HL-60/S4 treated with phorbol 12-myristate 13-acetate at 8.2 ng/mL for 4 days and 3 days (cell line): ENCODE data around the gene SSH2.
"Not testable (repeated sequence)": the region's sequence is repeated elsewhere in the genome, so short reads cannot be mapped to it uniquely, and the experiment has no call there.

Experiments
- in situ Hi-C: fragments of 300-500 bp; cut with MboI; formaldehyde crosslinking; loops from 2 replicates; pipeline ENCODE4 v1.15.0; 2022; ENCODE audit warnings: low sequenced_read_pairs

The SSH2 gene

GRCh38 chr17:29931231-29931932 is 1.4 kb upstream of the SSH2 start:
- in situ Hi-C loops: loop anchor here (25.0 kb wide), 1 partner anchor 119 kb away; no protein-coding TSS in a partner anchor

GRCh38 chr17:29930409-29931010 is 482 bp upstream of the SSH2 start:
- in situ Hi-C loops: loop anchor here (25.0 kb wide), 1 partner anchor 118 kb away; no protein-coding TSS in a partner anchor

GRCh38 chr17:29929006-29929532 is 959 bp downstream of the SSH2 start:
- in situ Hi-C loops: loop anchor here (25.0 kb wide), 1 partner anchor 117 kb away; no protein-coding TSS in a partner anchor

GRCh38 chr17:29927546-29927945 is 2.5 kb downstream of the SSH2 start:
- in situ Hi-C loops: loop anchor here (25.0 kb wide), 1 partner anchor 115 kb away; no protein-coding TSS in a partner anchor

GRCh38 chr17:29924786-29925185 is 5.2 kb downstream of the SSH2 start:
- in situ Hi-C loops: loop anchor here (25.0 kb wide), 1 partner anchor 112 kb away; no protein-coding TSS in a partner anchor

GRCh38 chr17:29918922-29919856 is 10.8 kb downstream of the SSH2 start:
- in situ Hi-C loops: no loop called here

GRCh38 chr17:29918016-29918415 is 12.0 kb downstream of the SSH2 start:
- in situ Hi-C loops: no loop called here

- in situ Hi-C loops: no loop called here
Measured at GRCh38 chr17:29914819-29915537, 15.1 kb downstream of the SSH2 start.

GRCh38 chr17:29911641-29912177 is 18.3 kb downstream of the SSH2 start:
- in situ Hi-C loops: no loop called here

- in situ Hi-C loops: no loop called here
Measured at GRCh38 chr17:29909236-29910003, 20.6 kb downstream of the SSH2 start.

- in situ Hi-C loops: no loop called here
Measured at GRCh38 chr17:29906969-29907368, 23.1 kb downstream of the SSH2 start.

GRCh38 chr17:29905879-29906167 is 24.2 kb downstream of the SSH2 start:
- in situ Hi-C loops: no loop called here

GRCh38 chr17:29905086-29905878 is 24.7 kb downstream of the SSH2 start:
- in situ Hi-C loops: no loop called here

GRCh38 chr17:29903471-29903870 is 26.6 kb downstream of the SSH2 start:
- in situ Hi-C loops: no loop called here

- in situ Hi-C loops: not testable (repeated sequence)
Measured at GRCh38 chr17:29897136-29897535, 32.9 kb downstream of the SSH2 start.

- in situ Hi-C loops: no loop called here
Measured at GRCh38 chr17:29892201-29892600, 37.8 kb downstream of the SSH2 start.

GRCh38 chr17:29891131-29891530 is 38.9 kb downstream of the SSH2 start:
- in situ Hi-C loops: no loop called here

GRCh38 chr17:29885031-29885640 is 44.9 kb downstream of the SSH2 start:
- in situ Hi-C loops: no loop called here
